GM12873 (cell line): ENCODE results near the gene ZNF524.

Source experiments
- TF ChIP-seq, protein P1 (sequence below): IDR thresholded peaks from 2 replicates; pipeline ENCODE4 v1.5.1; 2012; ENCODE audit warnings: low read depth, mild to moderate bottlenecking, moderate library complexity, low read length, control low read depth; ENCODE audit not compliant: insufficient read depth; ENCODE audit errors: missing control alignments

ZNF524 gene

DNA sequence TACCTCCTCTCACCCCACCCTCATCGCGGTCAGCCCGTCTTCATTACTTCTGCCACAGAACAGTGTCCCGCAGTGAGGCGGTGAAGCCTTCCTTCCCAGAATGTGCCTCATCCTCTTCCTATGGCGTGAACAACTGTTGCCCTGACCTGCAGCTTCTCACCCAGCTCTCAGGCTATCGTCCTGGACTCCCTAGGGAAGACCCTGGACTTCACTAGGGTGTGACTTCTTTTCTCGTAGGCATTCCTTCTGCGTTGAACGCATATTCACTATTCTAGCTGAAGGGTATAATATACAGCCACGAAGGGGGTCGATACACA, 6.3 kb downstream of the ZNF524 start:
- TF ChIP-seq, protein P1, sequence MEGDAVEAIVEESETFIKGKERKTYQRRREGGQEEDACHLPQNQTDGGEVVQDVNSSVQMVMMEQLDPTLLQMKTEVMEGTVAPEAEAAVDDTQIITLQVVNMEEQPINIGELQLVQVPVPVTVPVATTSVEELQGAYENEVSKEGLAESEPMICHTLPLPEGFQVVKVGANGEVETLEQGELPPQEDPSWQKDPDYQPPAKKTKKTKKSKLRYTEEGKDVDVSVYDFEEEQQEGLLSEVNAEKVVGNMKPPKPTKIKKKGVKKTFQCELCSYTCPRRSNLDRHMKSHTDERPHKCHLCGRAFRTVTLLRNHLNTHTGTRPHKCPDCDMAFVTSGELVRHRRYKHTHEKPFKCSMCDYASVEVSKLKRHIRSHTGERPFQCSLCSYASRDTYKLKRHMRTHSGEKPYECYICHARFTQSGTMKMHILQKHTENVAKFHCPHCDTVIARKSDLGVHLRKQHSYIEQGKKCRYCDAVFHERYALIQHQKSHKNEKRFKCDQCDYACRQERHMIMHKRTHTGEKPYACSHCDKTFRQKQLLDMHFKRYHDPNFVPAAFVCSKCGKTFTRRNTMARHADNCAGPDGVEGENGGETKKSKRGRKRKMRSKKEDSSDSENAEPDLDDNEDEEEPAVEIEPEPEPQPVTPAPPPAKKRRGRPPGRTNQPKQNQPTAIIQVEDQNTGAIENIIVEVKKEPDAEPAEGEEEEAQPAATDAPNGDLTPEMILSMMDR: no peak

DNA sequence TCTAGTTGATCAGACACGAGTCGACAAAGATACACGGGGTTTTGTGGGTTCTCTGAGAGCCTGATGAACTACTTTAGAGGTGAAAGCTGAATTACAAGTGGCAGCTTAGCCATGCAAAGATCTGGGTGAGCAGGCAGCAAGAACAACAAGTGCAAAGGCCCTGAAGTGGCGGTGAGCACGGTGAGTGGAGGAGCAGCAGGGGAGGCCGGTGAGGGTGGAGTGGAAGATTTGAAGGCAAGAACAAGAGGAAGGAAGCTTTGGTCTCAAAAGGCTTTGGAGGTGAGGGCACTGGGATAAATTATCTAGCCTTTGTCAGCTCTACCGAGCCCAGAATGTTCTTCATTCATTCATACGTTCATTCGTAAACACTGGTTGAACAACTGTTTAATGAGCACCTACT, 6.7 kb downstream of the ZNF524 start:
- TF ChIP-seq, protein P1: no peak

DNA sequence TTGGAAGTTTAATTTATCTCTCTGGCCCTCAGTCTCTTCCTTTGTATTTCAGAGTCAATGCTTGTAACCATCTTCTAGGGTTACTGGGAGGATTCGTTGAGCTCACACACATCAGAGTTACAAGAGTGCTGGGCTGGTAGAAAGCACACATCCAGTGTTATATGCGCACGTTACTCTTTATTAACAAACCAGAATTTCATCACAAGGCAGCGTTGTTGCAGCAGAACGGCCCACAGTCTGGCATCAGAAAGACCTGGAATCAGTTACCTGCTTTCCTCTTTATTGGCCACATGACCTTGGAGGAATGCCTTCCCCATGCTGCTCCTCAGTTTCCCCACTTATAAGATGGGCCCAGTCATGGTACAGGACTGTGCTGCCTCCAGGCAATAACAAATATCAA, 9.2 kb downstream of the ZNF524 start:
- TF ChIP-seq, protein P1: no peak

GRCh38 chr19:55611300-55611982, 11.4 kb downstream of the ZNF524 start:
- TF ChIP-seq, protein P1: no peak

GRCh38 chr19:55611983-55612645, 12.0 kb downstream of the ZNF524 start:
- TF ChIP-seq, protein P1: no peak

DNA sequence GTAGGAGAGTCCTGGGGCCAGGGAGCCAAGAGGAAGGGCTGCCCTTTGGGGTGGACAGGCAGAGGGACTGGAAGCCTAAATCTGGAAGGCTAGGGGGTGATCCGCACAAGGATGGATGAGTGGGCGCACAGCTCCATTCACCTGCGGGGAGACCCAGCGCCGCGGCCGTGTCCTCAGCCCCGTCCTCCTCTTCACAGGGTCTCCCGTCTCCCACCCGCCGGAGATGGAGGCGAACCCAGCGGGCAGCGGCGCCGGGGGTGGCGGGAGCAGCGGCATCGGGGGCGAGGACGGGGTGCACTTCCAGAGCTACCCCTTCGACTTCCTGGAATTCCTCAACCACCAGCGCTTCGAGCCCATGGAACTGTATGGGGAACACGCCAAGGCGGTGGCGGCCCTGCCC, 13.3 kb downstream of the ZNF524 start:
- TF ChIP-seq, protein P1: no peak

DNA sequence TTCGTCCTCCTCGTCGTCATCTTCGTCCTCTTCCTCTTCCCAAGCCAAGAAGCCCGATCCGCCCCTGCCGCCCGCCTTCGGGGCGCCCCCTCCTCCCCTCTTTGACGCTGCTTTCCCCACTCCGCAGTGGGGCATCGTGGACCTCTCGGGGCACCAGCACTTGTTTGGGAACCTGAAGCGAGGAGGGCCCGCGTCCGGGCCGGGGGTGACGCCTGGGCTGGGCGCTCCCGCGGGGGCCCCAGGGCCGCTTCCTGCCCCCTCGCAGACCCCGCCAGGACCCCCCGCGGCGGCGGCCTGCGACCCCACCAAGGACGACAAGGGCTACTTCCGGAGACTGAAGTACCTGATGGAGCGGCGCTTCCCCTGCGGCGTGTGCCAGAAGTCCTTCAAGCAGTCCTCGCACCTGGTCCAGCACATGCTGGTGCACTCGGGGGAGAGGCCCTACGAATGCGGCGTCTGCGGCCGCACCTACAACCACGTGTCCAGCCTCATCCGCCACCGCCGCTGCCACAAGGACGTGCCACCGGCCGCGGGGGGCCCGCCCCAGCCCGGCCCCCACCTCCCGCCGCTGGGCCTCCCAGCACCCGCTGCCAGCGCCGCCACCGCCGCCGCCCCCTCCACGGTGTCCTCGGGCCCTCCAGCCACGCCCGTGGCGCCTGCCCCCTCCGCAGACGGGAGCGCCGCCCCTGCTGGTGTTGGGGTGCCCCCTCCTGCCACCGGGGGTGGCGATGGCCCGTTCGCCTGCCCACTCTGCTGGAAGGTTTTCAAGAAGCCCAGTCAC, 14.0 kb downstream of the ZNF524 start:
- TF ChIP-seq, protein P1: no peak
